Astrocyte of the cerebellum (primary cell): ENCODE measurements around the gene PARP12.

Experiments used
- DNase-seq: peaks from one replicate; pipeline ENCODE4 v3.0.0-alpha.2; 2011; ENCODE audit warnings: low read depth
- H3K4me3 ChIP-seq: 2 replicates; pipeline ENCODE4 v1.5.1; 2011; ENCODE audit warnings: mild to moderate bottlenecking, low read depth, low read length, moderate library complexity
- CTCF ChIP-seq: IDR thresholded peaks from 2 replicates; pipeline ENCODE4 v1.5.1; 2012; ENCODE audit warnings: low read length, low read depth, moderate library complexity, mild to moderate bottlenecking; ENCODE audit errors: missing control alignments
- in situ Hi-C: cut with HindIII; loops from 2 replicates; pipeline ENCODE4 v1.10.0; 2017; ENCODE audit warnings: low sequenced_read_pairs

Gene PARP12

GRCh38 chr7:140039896-140040295, 22.9 kb downstream of the PARP12 start:
- in situ Hi-C loops = no loop called here
- no peak for TF ChIP-seq CTCF
- no peak overlapping the region for H3K4me3 ChIP-seq
- DNase-seq = no peak

DNA sequence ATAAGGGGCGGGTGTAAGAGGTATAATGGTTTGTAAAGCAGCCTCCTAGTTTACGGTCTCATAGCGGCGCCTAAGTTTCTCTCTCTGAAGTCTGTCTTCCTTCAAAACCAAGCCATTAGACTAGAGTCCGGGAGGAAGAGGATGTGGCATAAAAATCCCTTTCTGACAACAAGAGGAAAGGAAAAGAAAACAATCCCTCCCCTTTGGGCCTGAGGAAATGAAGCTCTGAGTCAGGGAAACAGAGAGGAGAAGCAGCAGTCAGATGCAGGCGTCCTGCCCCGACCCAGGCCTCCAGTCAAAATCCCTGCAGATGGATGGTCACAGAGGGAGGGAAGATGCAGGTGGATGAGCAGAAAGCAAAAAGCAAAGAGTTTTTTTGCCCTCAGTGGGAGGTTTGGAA, 23.7 kb downstream of the PARP12 start:
- TF ChIP-seq CTCF = no peak
- in situ Hi-C loops = no loop called here
- H3K4me3 ChIP-seq = no peak overlapping the region
- DNase-seq = no peak

DNA sequence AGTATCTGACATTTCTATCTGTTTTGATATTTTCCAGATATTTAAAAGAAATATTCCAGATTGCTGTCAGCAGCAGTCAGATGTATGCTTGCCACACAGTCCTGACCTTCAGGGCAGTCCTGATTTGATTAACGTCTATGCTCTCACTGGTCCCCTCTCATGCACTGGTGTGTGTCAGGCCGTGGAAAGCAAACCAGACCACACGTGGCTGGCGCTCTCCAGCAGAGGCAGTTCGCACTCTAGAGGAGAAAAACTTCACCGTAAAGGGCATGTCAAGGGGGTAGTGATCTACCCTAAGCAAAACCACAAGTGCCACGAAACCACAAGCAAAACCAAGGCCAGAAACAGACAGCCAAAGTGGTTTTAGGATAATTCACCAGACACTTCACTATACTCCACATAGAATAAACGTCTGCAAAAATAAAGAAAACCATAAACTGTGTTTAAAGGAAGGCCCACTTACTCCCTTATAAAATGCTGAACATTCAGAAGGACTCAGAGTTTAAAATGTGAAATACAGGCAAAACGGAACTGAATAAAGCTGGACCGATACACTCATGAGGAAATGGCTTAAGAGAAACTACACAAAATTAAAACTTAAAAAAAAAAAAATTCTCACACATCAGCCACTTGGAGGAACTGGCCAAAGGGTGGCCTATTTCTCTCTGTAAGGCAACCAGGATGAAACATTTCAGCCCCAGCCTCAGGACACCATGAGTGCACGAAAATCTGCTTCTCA, 26.4 kb downstream of the PARP12 start:
- in situ Hi-C loops = no loop called here
- no peak for DNase-seq
- no peak for TF ChIP-seq CTCF

DNA sequence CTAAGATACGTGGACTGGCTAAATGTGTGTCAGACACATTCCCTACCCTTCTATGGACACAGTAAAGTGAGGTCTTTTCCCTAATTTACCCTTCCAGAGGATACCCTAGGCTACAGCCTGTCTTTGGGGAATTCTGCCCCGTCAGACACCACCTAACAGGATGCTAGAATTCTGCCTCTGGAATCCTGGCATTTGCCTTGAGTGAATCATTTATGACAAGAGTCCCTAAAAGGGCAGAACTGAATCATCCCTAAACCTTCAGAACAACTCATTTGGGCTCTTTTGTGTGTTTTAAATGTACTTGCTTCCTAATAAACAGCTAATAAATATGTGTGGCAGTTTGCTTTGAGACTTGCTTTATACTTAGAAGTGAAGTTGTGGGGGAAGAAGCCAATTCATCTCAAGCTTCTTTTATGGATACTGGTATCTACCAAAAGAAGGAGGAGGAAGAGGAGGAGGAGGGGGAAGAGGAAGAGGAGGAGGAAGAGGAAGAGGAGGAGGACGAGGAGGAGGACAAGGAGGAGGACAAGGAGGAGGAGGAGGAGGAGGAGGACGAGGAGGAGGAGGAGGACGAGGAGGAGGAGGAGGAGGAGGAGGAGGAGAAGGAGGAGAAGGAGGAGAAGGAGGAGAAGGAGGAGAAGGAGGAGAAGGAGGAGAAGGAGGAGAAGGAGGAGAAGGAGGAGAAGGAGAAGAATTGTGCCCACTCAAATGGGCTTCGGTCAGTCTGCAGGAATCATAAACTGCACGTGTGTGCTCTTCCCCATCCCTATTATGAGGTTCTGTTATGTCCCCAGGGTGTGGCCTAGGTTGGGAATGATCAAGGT, 27.1 kb downstream of the PARP12 start:
- in situ Hi-C loops = no loop called here
- H3K4me3 ChIP-seq = no peak overlapping the region

More for the DNA sequence above, 26.4 kb downstream of the PARP12 start:
- no peak overlapping the region for H3K4me3 ChIP-seq

GRCh38 chr7:140034421-140034820, 28.3 kb downstream of the PARP12 start:
- in situ Hi-C loops = no loop called here
- no peak for TF ChIP-seq CTCF
- H3K4me3 ChIP-seq = no peak overlapping the region
- no peak for DNase-seq

More for the DNA sequence above, 27.1 kb downstream of the PARP12 start:
- no peak for TF ChIP-seq CTCF
- no peak for DNase-seq

- in situ Hi-C loops = no loop called here
- H3K4me3 ChIP-seq = no peak overlapping the region
- no peak for DNase-seq
- TF ChIP-seq CTCF = no peak
Observed at GRCh38 chr7:140033779-140034363, 28.9 kb downstream of the PARP12 start.
